OCI-LY1 (cell line): ENCODE measurements around the gene TENM4.

Source experiments
- EZH2 ChIP-seq: fragments of 200-600 bp; sonication (generic), shearing (Covaris generic); IDR thresholded peaks from 2 replicates; pipeline ENCODE4 v1.8.0; 2017; ENCODE audit warnings: borderline replicate concordance, mixed run types, mild to moderate bottlenecking, antibody characterized with exemption, low read length, moderate library complexity, mixed read lengths
- TF ChIP-seq, protein P1 (sequence below): fragments of 200-600 bp; sonication (generic), shearing (Covaris generic); IDR thresholded peaks from 2 replicates; pipeline ENCODE4 v1.5.1; 2017; ENCODE audit warnings: mild to moderate bottlenecking, antibody characterized with exemption, low read length, moderate library complexity, mixed read lengths

DNA sequence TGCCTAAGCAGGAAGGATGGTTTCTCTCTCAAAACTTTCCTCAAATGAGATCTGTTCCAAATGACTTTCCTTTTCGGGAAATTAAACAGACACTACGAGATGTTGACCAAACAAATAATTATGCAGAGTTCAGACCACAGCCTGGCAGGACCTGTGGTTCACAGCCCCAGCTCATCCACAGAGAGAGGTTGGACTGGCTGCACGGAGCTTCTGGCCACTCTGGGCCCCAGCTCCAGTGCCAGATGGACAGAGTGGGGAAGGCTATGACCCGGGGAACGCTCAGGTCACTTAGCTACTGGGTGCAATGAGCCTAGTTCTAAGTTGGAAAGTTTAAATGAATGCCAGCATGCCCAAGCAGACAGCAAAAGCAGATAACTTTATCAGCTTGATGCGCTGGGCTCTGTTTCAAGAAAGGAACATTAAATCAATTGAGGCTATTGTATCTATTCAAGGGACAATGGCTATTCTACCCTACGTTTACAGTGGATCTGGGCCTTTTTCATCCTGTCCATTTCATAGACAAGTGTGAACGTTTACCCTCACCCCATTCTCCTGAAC is 710.5 kb downstream of the TENM4 start:
- TF ChIP-seq, protein P1, sequence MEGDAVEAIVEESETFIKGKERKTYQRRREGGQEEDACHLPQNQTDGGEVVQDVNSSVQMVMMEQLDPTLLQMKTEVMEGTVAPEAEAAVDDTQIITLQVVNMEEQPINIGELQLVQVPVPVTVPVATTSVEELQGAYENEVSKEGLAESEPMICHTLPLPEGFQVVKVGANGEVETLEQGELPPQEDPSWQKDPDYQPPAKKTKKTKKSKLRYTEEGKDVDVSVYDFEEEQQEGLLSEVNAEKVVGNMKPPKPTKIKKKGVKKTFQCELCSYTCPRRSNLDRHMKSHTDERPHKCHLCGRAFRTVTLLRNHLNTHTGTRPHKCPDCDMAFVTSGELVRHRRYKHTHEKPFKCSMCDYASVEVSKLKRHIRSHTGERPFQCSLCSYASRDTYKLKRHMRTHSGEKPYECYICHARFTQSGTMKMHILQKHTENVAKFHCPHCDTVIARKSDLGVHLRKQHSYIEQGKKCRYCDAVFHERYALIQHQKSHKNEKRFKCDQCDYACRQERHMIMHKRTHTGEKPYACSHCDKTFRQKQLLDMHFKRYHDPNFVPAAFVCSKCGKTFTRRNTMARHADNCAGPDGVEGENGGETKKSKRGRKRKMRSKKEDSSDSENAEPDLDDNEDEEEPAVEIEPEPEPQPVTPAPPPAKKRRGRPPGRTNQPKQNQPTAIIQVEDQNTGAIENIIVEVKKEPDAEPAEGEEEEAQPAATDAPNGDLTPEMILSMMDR = no peak
- TF ChIP-seq EZH2 = no peak
